B cell (primary cell): ENCODE data around the gene OVCA2. TPM values are rescaled to one million over a fixed set of nuclear protein-coding genes. Genes with fewer than 3 reads are reported as not detected.

Experiments
- ATAC-seq: fragments of 200-7000 bp; cut with Tn5 transposase; one replicate; pipeline ENCODE4 v1.10.0; 2021; ENCODE audit warnings: low read depth, mild to moderate bottlenecking, moderate number of reproducible peaks, moderate library complexity
- CTCF ChIA-PET: fragments of 350-600 bp; sonication (Branson Sonifier 250); formaldehyde crosslinking; loops from one replicate; lab custom pipeline; 2021; ENCODE audit warnings: antibody characterized with exemption, inconsistent platforms; lab: Charles Lee
- POLR2A ChIA-PET: fragments of 350-600 bp; sonication (Branson Sonifier 250); formaldehyde crosslinking; loops from one replicate; lab custom pipeline; 2021; ENCODE audit warnings: antibody characterized with exemption; lab: Charles Lee
- DNase-seq: peaks from one replicate; pipeline ENCODE4 v3.0.0; 2013
- H2AFZ ChIP-seq: 2 replicates; pipeline ENCODE4 v1.6.1; 2012; ENCODE audit warnings: mild to moderate bottlenecking, low read depth, low read length; ENCODE audit not compliant: insufficient read depth, poor library complexity, severe bottlenecking
- H3K27ac ChIP-seq, 2 donors: 1 replicate in 1 of 2; 2 replicates in 1 of 2; pipeline ENCODE4 v1.5.1; 2012 to 2013; ENCODE audit warnings: low read length in 2 of 2, mild to moderate bottlenecking in 2 of 2, moderate library complexity in 1 of 2
- H3K27me3 ChIP-seq, 4 experiments: fragments of 200-600 bp in 1 of 4; sonication (generic) in 1 of 4; replicated peaks in 1 of 4; 1 replicate in 2 of 4; 2 replicates in 2 of 4; pipeline versions ENCODE4 v1.6.1 to v1.7.0; 2013 to 2016; ENCODE audit warnings: low read length in 3 of 4, mild to moderate bottlenecking in 2 of 4, mixed read lengths in 1 of 4, moderate library complexity in 1 of 4; ENCODE audit not compliant: insufficient read depth in 4 of 4, control insufficient read depth in 3 of 4; ENCODE audit errors: control extremely low read depth in 1 of 4
- H3K36me3 ChIP-seq, 2 experiments: replicated peaks in 1 of 2; 1 replicate in 1 of 2; 2 replicates in 1 of 2; pipeline versions ENCODE4 v1.6.1 to v1.7.1; 2013; ENCODE audit warnings: low read length in 1 of 2; ENCODE audit not compliant: insufficient read depth in 2 of 2, control insufficient read depth in 1 of 2; ENCODE audit errors: control extremely low read depth in 1 of 2, extremely low read depth in 1 of 2
- H3K4me1 ChIP-seq, 2 donors: fragments of 200-600 bp in 1 of 2; sonication (generic) in 1 of 2; 1 replicate in 1 of 2; 2 replicates in 1 of 2; pipeline versions ENCODE4 v1.5.1 to v1.6.1; 2013 to 2017; ENCODE audit warnings: low read length in 2 of 2; ENCODE audit not compliant: control insufficient read depth in 2 of 2, insufficient read depth in 2 of 2
- H3K4me2 ChIP-seq: replicated peaks from 2 replicates; pipeline ENCODE3; 2012; ENCODE audit warnings: mild to moderate bottlenecking, low read depth, low read length; ENCODE audit not compliant: poor library complexity, severe bottlenecking
- H3K4me3 ChIP-seq, 5 experiments: fragments of 200-600 bp in 1 of 5; sonication (generic) in 1 of 5; 1 replicate in 3 of 5; 2 replicates in 2 of 5; pipeline versions ENCODE4 v1.5.1 to v1.7.0; 2011 to 2016; ENCODE audit warnings: low read length in 4 of 5, mild to moderate bottlenecking in 4 of 5, low read depth in 2 of 5, control low read depth in 1 of 5, moderate library complexity in 1 of 5; ENCODE audit not compliant: insufficient read depth in 1 of 5; ENCODE audit errors: control extremely low read depth in 1 of 5, extremely low read depth in 1 of 5
- H3K79me2 ChIP-seq: fragments of 200-600 bp; sonication (generic); one replicate; pipeline ENCODE4 v1.6.0; 2016; ENCODE audit warnings: low read length; ENCODE audit not compliant: control insufficient read depth, insufficient read depth
- H3K9ac ChIP-seq: fragments of 200-600 bp; sonication (generic); 2 replicates; pipeline ENCODE4 v1.6.1; 2017; ENCODE audit warnings: mild to moderate bottlenecking, low read length, moderate library complexity
- H3K9me3 ChIP-seq, 3 donors: one replicate each; pipeline versions ENCODE4 v1.6.1 to v1.7.1; 2013; ENCODE audit warnings: low read length in 2 of 3; ENCODE audit not compliant: control insufficient read depth in 2 of 3, insufficient read depth in 1 of 3; ENCODE audit errors: control extremely low read depth in 1 of 3
- H4K20me1 ChIP-seq: 2 replicates; pipeline ENCODE4 v1.6.0; 2012; ENCODE audit warnings: mild to moderate bottlenecking, low read length; ENCODE audit not compliant: insufficient read depth, control insufficient read depth, poor library complexity, severe bottlenecking
- H3K27ac Mint-ChIP-seq: one replicate; pipeline ENCODE4 v1.8.0; 2021; ENCODE audit warnings: mixed read lengths
- H3K27me3 Mint-ChIP-seq: one replicate; pipeline ENCODE4 v1.8.0; 2021; ENCODE audit warnings: mixed read lengths
- H3K4me1 Mint-ChIP-seq: one replicate; pipeline ENCODE4 v1.8.0; 2021; ENCODE audit warnings: mixed read lengths
- H3K4me3 Mint-ChIP-seq: one replicate; pipeline ENCODE4 v1.8.0; 2021; ENCODE audit warnings: mixed read lengths
- H3K9me3 Mint-ChIP-seq: one replicate; pipeline ENCODE4 v1.8.0; 2022; ENCODE audit warnings: mixed read lengths; ENCODE audit not compliant: insufficient read depth
- CTCF ChIP-seq: fragments of 200-600 bp; IDR thresholded peaks from one replicate; pipeline ENCODE4 v1.8.0; 2022; ENCODE audit warnings: antibody characterized with exemption, mild to moderate bottlenecking
- EZH2 ChIP-seq: IDR thresholded peaks from 2 replicates; pipeline ENCODE4 v1.6.1; 2012; ENCODE audit warnings: borderline replicate concordance, low read depth, mild to moderate bottlenecking, moderate library complexity, low read length; ENCODE audit not compliant: insufficient read depth, poor library complexity, severe bottlenecking
- WGBS: methylation state at CpG from one replicate; pipeline ENCODE4 v1.1.5; 2013; ENCODE audit warnings: missing lambda C conversion rate; ENCODE audit not compliant: insufficient coverage; 5-methylcytosine and 5-hydroxymethylcytosine counted together
- intact Hi-C: fragments of 100-400 bp; cut with micrococcal nuclease; formaldehyde crosslinking; loops from one replicate; pipeline ENCODE4 v1.10.0; 2022
- polyA plus RNA-seq: library from polyadenylated mRNA; depleted of rRNA; stranded (reverse); fragments of >200 nt; gene quantifications from 2 replicates; pipeline ENCODE4 v1.2.3, GENCODE V29; 2012
- total RNA-seq, 2 donors: library from RNA; stranded (reverse); fragments of 120-200 nt in 1 of 2; gene quantifications; 1 replicate in 1 of 2; 2 replicates in 1 of 2; pipeline versions ENCODE4 v1.2.3 to v1.2.4, GENCODE V29; 2013 to 2022

OVCA2 gene
- total and polyA plus RNA-seq, 2 donors (not counting 1 experiment from before 2014, with no cell fraction given) = 23.2 to 43.9 TPM

- H3K9ac ChIP-seq = no peak overlapping the region
- no peaks in the 10 kb centered on the region for H3K36me3 ChIP-seq
- H3K27ac ChIP-seq = no peak overlapping the region
- Mint-ChIP-seq H3K9me3 (no peaks in the 10 kb centered on the region), H3K4me1 (peaks cover 3% of the 10 kb centered on the region), H3K27ac (no peak overlapping the region), H3K4me3 (no peak overlapping the region), H3K27me3 (peaks cover 21% of the 10 kb centered on the region)
- peaks cover 0 to 6% (median 0%) of the 10 kb centered on the region in 3 donors for H3K9me3 ChIP-seq
- no peaks in the 10 kb centered on the region for H3K79me2 ChIP-seq
- 94% methylated on average over 10 of the region's 13 CpGs for WGBS
- CTCF ChIA-PET = no interaction called here
- intact Hi-C loops = no loop called here
- TF ChIP-seq CTCF (no peak), EZH2 (no peak)
- DNase-seq = no peak
- POLR2A ChIA-PET = no interaction called here
- ATAC-seq = no peak
- no peak overlapping the region for H2AFZ ChIP-seq
- H3K4me1 ChIP-seq = no peaks in the 10 kb centered on the region
- no peaks in the 10 kb centered on the region for H4K20me1 ChIP-seq
- H3K4me3 ChIP-seq = no peak overlapping the region
- H3K27me3 ChIP-seq = peaks cover 0 to 17% (median 3%) of the 10 kb centered on the region in 4 experiments
- no peak overlapping the region for H3K4me2 ChIP-seq
Observed at GRCh38 chr17:2003525-2003924, 38.3 kb upstream of the OVCA2 start.

- WGBS = 79% methylated on average over 8 of the region's 12 CpGs
- DNase-seq = no peak
Observed at GRCh38 chr17:2004435-2004952, 37.3 kb upstream of the OVCA2 start.

More at GRCh38 chr17:2004435-2004952, 37.3 kb upstream of the OVCA2 start:
- Mint-ChIP-seq H3K27ac (no peak overlapping the region), H3K9me3 (no peaks in the 10 kb centered on the region), H3K4me1 (peaks cover under 1% of the 10 kb centered on the region), H3K4me3 (no peak overlapping the region), H3K27me3 (peaks cover 19% of the 10 kb centered on the region)
- no peaks in the 10 kb centered on the region for H4K20me1 ChIP-seq
- CTCF ChIA-PET = no interaction called here
- H3K9me3 ChIP-seq = peaks cover 0 to 2% (median 0%) of the 10 kb centered on the region in 3 donors
- H3K27ac ChIP-seq = no peak overlapping the region
- no peak overlapping the region for H3K4me2 ChIP-seq
- no peaks in the 10 kb centered on the region for H3K79me2 ChIP-seq
- H3K36me3 ChIP-seq = no peaks in the 10 kb centered on the region
- H3K9ac ChIP-seq = no peak overlapping the region
- no peaks in the 10 kb centered on the region for H3K4me1 ChIP-seq
- no peak for ATAC-seq
- POLR2A ChIA-PET = no interaction called here
- intact Hi-C loops = no loop called here
- no peak overlapping the region for H3K4me3 ChIP-seq
- no peak overlapping the region for H2AFZ ChIP-seq
- TF ChIP-seq EZH2 (no peak), CTCF (no peak)
- H3K27me3 ChIP-seq = peaks cover 0 to 14% (median 2%) of the 10 kb centered on the region in 4 experiments
